ENCODE results near the gene PLCH1. TPM values are rescaled to one million over a fixed set of nuclear protein-coding genes. Genes with fewer than 3 reads are reported as not detected.
"Not testable (repeated sequence)": the region's sequence is repeated elsewhere in the genome, so short reads cannot be mapped to it uniquely, and the experiment has no call there.

PLCH1 gene
- total and polyA plus RNA-seq, 2 donors (not counting 1 experiment from before 2014, with no cell fraction given) = 0.27 TPM; not detected in 1

DNA sequence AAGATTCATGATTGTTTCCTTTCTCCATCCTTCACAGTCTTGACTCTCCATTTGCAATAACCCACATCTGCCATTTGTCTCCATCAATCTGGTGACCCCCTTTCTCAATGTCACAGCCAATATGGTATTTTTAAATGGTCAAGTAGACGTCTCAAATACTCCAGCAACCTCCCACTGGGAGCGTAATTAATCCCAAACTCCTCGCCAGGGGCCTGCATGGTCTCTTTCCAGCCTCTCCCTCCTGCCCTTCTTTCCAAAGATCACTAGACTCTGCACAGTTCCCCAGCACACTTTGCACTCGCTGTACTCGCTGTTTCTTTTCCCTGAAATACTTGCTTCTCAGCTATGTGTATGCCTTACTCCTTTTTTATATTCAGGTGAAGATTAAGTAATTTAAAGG lies 115.3 kb downstream of the PLCH1 start:
- no peaks in the 10 kb centered on the region for H3K27me3 ChIP-seq (replicated peaks in 1 of 4; ENCODE audit: control extremely low read depth in 1 of 4, control insufficient read depth in 3 of 4, insufficient read depth in 4 of 4, low read length in 3 of 4)
- Mint-ChIP-seq H3K4me1 (no peaks in the 10 kb centered on the region), H3K27ac (no peak overlapping the region), H3K27me3 (peaks cover 3% of the 10 kb centered on the region), H3K4me3 (no peak overlapping the region), H3K9me3 (ENCODE audit: insufficient read depth) (no peaks in the 10 kb centered on the region)
- no peaks in the 10 kb centered on the region for H3K36me3 ChIP-seq (replicated peaks in 1 of 2; ENCODE audit: control extremely low read depth in 1 of 2, control insufficient read depth in 1 of 2, extremely low read depth in 1 of 2, insufficient read depth in 2 of 2, low read length in 1 of 2)
- no peaks in the 10 kb centered on the region for H3K9me3 ChIP-seq (ENCODE audit: control extremely low read depth in 1 of 3, control insufficient read depth in 2 of 3, insufficient read depth in 1 of 3, low read length in 2 of 3)
- H3K4me1 ChIP-seq (ENCODE audit: control insufficient read depth in 2 of 2, insufficient read depth in 2 of 2, low read length in 2 of 2) = no peaks in the 10 kb centered on the region
- H3K4me3 ChIP-seq (ENCODE audit: control extremely low read depth in 1 of 5, extremely low read depth in 1 of 5, insufficient read depth in 1 of 5, low read depth in 2 of 5, low read length in 4 of 5) = no peak overlapping the region
- TF ChIP-seq, protein P1, sequence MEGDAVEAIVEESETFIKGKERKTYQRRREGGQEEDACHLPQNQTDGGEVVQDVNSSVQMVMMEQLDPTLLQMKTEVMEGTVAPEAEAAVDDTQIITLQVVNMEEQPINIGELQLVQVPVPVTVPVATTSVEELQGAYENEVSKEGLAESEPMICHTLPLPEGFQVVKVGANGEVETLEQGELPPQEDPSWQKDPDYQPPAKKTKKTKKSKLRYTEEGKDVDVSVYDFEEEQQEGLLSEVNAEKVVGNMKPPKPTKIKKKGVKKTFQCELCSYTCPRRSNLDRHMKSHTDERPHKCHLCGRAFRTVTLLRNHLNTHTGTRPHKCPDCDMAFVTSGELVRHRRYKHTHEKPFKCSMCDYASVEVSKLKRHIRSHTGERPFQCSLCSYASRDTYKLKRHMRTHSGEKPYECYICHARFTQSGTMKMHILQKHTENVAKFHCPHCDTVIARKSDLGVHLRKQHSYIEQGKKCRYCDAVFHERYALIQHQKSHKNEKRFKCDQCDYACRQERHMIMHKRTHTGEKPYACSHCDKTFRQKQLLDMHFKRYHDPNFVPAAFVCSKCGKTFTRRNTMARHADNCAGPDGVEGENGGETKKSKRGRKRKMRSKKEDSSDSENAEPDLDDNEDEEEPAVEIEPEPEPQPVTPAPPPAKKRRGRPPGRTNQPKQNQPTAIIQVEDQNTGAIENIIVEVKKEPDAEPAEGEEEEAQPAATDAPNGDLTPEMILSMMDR (IDR thresholded peaks at IDR 0.05) = no peak
- no peak for TF ChIP-seq EZH2 (IDR thresholded peaks at IDR 0.05; ENCODE audit: borderline replicate concordance, insufficient read depth, low read depth, low read length, poor library complexity, severe bottlenecking)
- no peak overlapping the region for H3K4me2 ChIP-seq (replicated peaks; ENCODE audit: low read depth, low read length, poor library complexity, severe bottlenecking)
- no peak overlapping the region for H3K27ac ChIP-seq (ENCODE audit: low read length in 2 of 2)
- no peaks in the 10 kb centered on the region for H4K20me1 ChIP-seq (ENCODE audit: control insufficient read depth, insufficient read depth, low read length, poor library complexity, severe bottlenecking)
- DNase-seq = no peak
- WGBS (ENCODE audit: insufficient coverage) = 87% methylated on average over 2 of the region's 5 CpGs
- intact Hi-C loops (cut with micrococcal nuclease) = no loop called here
- no peak overlapping the region for H3K9ac ChIP-seq (ENCODE audit: low read length)
- CTCF ChIA-PET = no interaction called here
- no peak for ATAC-seq (ENCODE audit: low read depth)
- no peak overlapping the region for H2AFZ ChIP-seq (ENCODE audit: insufficient read depth, low read depth, low read length, poor library complexity, severe bottlenecking)
- no peaks in the 10 kb centered on the region for H3K79me2 ChIP-seq (ENCODE audit: control insufficient read depth, insufficient read depth, low read length)
- POLR2A ChIA-PET = no interaction called here

DNA sequence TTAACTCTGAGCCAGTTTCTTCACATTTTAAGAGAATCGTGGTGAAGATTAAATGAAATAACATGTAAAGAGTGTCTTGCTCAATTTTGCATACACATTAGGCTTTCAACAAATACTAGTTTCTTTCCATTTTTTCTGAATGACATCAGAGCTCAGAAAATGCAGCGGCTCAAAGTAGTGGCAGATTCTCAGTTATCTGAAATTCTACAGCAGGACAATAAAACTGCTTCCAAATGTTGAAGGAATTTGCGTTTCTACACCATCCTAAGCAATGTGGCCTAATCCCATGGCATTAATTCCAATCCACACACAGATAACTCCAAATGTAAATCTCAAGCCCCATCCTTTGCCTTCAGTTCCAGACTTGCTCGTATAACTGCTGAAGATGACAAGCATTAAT lies 115.8 kb downstream of the PLCH1 start:
- CTCF ChIA-PET = no interaction called here
- Histone ChIP-seq H3K79me2 (ENCODE audit: control insufficient read depth, insufficient read depth, low read length) (no peaks in the 10 kb centered on the region), H3K4me3 (ENCODE audit: control extremely low read depth in 1 of 5, extremely low read depth in 1 of 5, insufficient read depth in 1 of 5, low read depth in 2 of 5, low read length in 4 of 5) (no peak overlapping the region), H3K9me3 (ENCODE audit: control extremely low read depth in 1 of 3, control insufficient read depth in 2 of 3, insufficient read depth in 1 of 3, low read length in 2 of 3) (no peaks in the 10 kb centered on the region), H3K36me3 (replicated peaks in 1 of 2; ENCODE audit: control extremely low read depth in 1 of 2, control insufficient read depth in 1 of 2, extremely low read depth in 1 of 2, insufficient read depth in 2 of 2, low read length in 1 of 2) (no peaks in the 10 kb centered on the region), H3K27ac (ENCODE audit: low read length in 2 of 2) (no peak overlapping the region), H3K4me1 (ENCODE audit: control insufficient read depth in 2 of 2, insufficient read depth in 2 of 2, low read length in 2 of 2) (no peaks in the 10 kb centered on the region), H3K27me3 (replicated peaks in 1 of 4; ENCODE audit: control extremely low read depth in 1 of 4, control insufficient read depth in 3 of 4, insufficient read depth in 4 of 4, low read length in 3 of 4) (no peaks in the 10 kb centered on the region), H3K9ac (ENCODE audit: low read length) (no peak overlapping the region), H2AFZ (ENCODE audit: insufficient read depth, low read depth, low read length, poor library complexity, severe bottlenecking) (no peak overlapping the region), H4K20me1 (ENCODE audit: control insufficient read depth, insufficient read depth, low read length, poor library complexity, severe bottlenecking) (no peaks in the 10 kb centered on the region), H3K4me2 (replicated peaks; ENCODE audit: low read depth, low read length, poor library complexity, severe bottlenecking) (no peak overlapping the region)
- no peak for ATAC-seq (ENCODE audit: low read depth)
- Mint-ChIP-seq H3K4me1 (no peaks in the 10 kb centered on the region), H3K27me3 (peaks cover 3% of the 10 kb centered on the region), H3K4me3 (no peak overlapping the region), H3K9me3 (ENCODE audit: insufficient read depth) (no peaks in the 10 kb centered on the region), H3K27ac (no peak overlapping the region)
- 94% methylated on average over 3 of the region's 4 CpGs for WGBS (ENCODE audit: insufficient coverage)
- intact Hi-C loops (cut with micrococcal nuclease) = no loop called here
- POLR2A ChIA-PET = no interaction called here
- TF ChIP-seq, protein P1 (IDR thresholded peaks at IDR 0.05) = no peak
- no peak for TF ChIP-seq EZH2 (IDR thresholded peaks at IDR 0.05; ENCODE audit: borderline replicate concordance, insufficient read depth, low read depth, low read length, poor library complexity, severe bottlenecking)
- DNase-seq = no peak

DNA sequence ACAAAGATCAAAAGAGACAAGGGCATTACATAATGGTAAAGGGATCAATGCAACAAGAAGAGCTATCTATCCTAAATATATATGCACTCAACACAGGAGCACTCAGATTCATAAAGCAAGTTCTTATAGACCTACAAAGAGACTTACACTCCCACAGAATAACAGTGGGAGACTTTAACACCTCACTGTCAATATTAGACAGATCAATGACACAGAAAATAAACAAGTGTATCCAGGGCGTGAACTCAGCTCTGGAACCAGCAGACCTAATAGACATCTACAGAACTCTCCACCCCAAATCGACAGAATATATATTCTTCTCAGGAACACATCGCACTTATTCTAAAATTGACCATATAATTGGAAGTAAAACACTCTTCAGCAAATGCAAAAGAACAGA lies 122.2 kb downstream of the PLCH1 start:
- H3K27me3 Mint-ChIP-seq; ATAC-seq (ENCODE audit: low read depth); H3K27ac ChIP-seq (ENCODE audit: low read length in 2 of 2); intact Hi-C loops (cut with micrococcal nuclease); H3K4me1 Mint-ChIP-seq; H3K4me3 ChIP-seq (ENCODE audit: control extremely low read depth in 1 of 5, extremely low read depth in 1 of 5, insufficient read depth in 1 of 5, low read depth in 2 of 5, low read length in 4 of 5); H2AFZ ChIP-seq (ENCODE audit: insufficient read depth, low read depth, low read length, poor library complexity, severe bottlenecking); H3K4me1 ChIP-seq (ENCODE audit: control insufficient read depth in 2 of 2, insufficient read depth in 2 of 2, low read length in 2 of 2); H4K20me1 ChIP-seq (ENCODE audit: control insufficient read depth, insufficient read depth, low read length, poor library complexity, severe bottlenecking); H3K9ac ChIP-seq (ENCODE audit: low read length); POLR2A ChIA-PET; H3K27me3 ChIP-seq (replicated peaks in 1 of 4; ENCODE audit: control extremely low read depth in 1 of 4, control insufficient read depth in 3 of 4, insufficient read depth in 4 of 4, low read length in 3 of 4); H3K9me3 ChIP-seq (ENCODE audit: control extremely low read depth in 1 of 3, control insufficient read depth in 2 of 3, insufficient read depth in 1 of 3, low read length in 2 of 3); H3K79me2 ChIP-seq (ENCODE audit: control insufficient read depth, insufficient read depth, low read length); H3K9me3 Mint-ChIP-seq (ENCODE audit: insufficient read depth); CTCF ChIA-PET; H3K27ac Mint-ChIP-seq; H3K4me2 ChIP-seq (replicated peaks; ENCODE audit: low read depth, low read length, poor library complexity, severe bottlenecking); H3K4me3 Mint-ChIP-seq; H3K36me3 ChIP-seq (replicated peaks in 1 of 2; ENCODE audit: control extremely low read depth in 1 of 2, control insufficient read depth in 1 of 2, extremely low read depth in 1 of 2, insufficient read depth in 2 of 2, low read length in 1 of 2); DNase-seq: not testable (repeated sequence)
- WGBS (ENCODE audit: insufficient coverage) = 100% methylated on average over 3 of the region's 3 CpGs

Data from B cell (primary cell).